Neural progenitor cell (in vitro differentiated cells): ENCODE results near the gene RASGRF2.
"Not testable (repeated sequence)": the region's sequence is repeated elsewhere in the genome, so short reads cannot be mapped to it uniquely, and the experiment has no call there.

Experiments used
- CTCF ChIP-seq: fragments of 200-600 bp; sonication (generic); IDR thresholded peaks from 2 replicates; pipeline ENCODE4 v1.5.1; 2017; ENCODE audit warnings: antibody characterized with exemption, mild to moderate bottlenecking
- EZH2 ChIP-seq: fragments of 200-600 bp; sonication (generic); IDR thresholded peaks from 2 replicates; pipeline ENCODE4 v1.6.1; 2017; ENCODE audit warnings: antibody characterized with exemption, mild to moderate bottlenecking, moderate library complexity
- EZH2phosphoT487 ChIP-seq: fragments of 200-600 bp; sonication (generic); IDR thresholded peaks from 2 replicates; pipeline ENCODE4 v1.6.1; 2017; ENCODE audit warnings: antibody characterized with exemption

DNA sequence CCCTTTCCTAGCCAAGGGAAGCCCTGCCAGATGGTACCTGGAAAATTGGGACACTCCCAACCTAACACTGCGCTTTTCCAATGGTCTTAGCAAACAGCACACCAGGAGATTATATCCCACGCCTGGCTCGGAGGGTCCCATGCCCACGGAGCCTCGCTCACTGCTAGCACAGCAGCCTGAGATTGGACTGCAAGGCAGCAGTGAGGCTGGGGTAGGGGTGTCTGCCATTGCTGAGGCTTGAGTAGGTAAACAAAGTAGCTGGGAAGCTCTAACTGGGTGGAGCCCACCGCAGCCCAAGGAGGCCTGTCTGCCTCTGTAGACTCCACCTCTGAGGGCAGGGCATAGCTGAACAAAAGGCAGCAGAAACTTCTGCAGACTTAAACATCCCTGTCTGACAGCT is 68.7 kb downstream of the RASGRF2 start:
- TF ChIP-seq EZH2, CTCF, EZH2phosphoT487: not testable (repeated sequence)
